NT2/D1 (cell line): Measurements from ENCODE around the gene DEXI.
A peak's percentile ranks its signal among the peaks of the same experiment; 100 is the strongest.

Experiments
- DNase-seq: peaks from one replicate; pipeline ENCODE4 v3.0.0-alpha.2; 2011; ENCODE audit warnings: low read depth, low spot score
- H3K27me3 ChIP-seq: 2 replicates; pipeline ENCODE4 v1.6.0; 2011; ENCODE audit warnings: mild to moderate bottlenecking; ENCODE audit not compliant: insufficient read length, insufficient read depth
- H3K36me3 ChIP-seq: 2 replicates; pipeline ENCODE4 v1.6.1; 2011; ENCODE audit warnings: mild to moderate bottlenecking, low read length, mixed read lengths; ENCODE audit not compliant: insufficient read depth, insufficient read length
- H3K4me1 ChIP-seq: 2 replicates; pipeline ENCODE4 v1.5.1; 2011; ENCODE audit not compliant: insufficient read depth, insufficient read length
- H3K4me3 ChIP-seq: 2 replicates; pipeline ENCODE4 v1.5.1; 2011; ENCODE audit warnings: low read depth; ENCODE audit not compliant: insufficient read length
- H3K9ac ChIP-seq: 2 replicates; pipeline ENCODE4 v1.6.0; 2011; ENCODE audit warnings: low read depth; ENCODE audit not compliant: insufficient read length
- H3K9me3 ChIP-seq: 2 replicates; pipeline ENCODE4 v1.5.1; 2011; ENCODE audit warnings: mild to moderate bottlenecking, low read length; ENCODE audit not compliant: insufficient read depth
- SUZ12 ChIP-seq: IDR thresholded peaks from 2 replicates; pipeline ENCODE4 v1.6.1; 2011; ENCODE audit not compliant: insufficient read length, insufficient read depth; ENCODE audit errors: extremely low read depth
- YY1 ChIP-seq: IDR thresholded peaks from 2 replicates; pipeline ENCODE4 v1.6.1; 2011; ENCODE audit not compliant: insufficient read length, insufficient read depth
- ZNF274 ChIP-seq: IDR thresholded peaks from 2 replicates; pipeline ENCODE4 v1.6.1; 2011; ENCODE audit warnings: mild to moderate bottlenecking, low read depth, low read length

DEXI gene

GRCh38 chr16:10959161-10959560, 16.9 kb upstream of the DEXI start:
- H3K9me3 ChIP-seq = no peaks in the 10 kb centered on the region
- H3K4me1 ChIP-seq = peaks cover 2% of the 10 kb centered on the region
- no peaks in the 10 kb centered on the region for H3K27me3 ChIP-seq
- H3K4me3 ChIP-seq = no peak overlapping the region
- H3K36me3 ChIP-seq = peaks cover 39% of the 10 kb centered on the region
- TF ChIP-seq YY1 (no peak), ZNF274 (no peak), SUZ12 (no peak)
- no peak overlapping the region for H3K9ac ChIP-seq
- DNase-seq = no peak

GRCh38 chr16:10957771-10958482, 15.7 kb upstream of the DEXI start:
- Histone ChIP-seq H3K4me1 (peaks cover 2% of the 10 kb centered on the region), H3K36me3 (peaks cover 29% of the 10 kb centered on the region), H3K9ac (no peak overlapping the region), H3K4me3 (no peak overlapping the region), H3K9me3 (no peaks in the 10 kb centered on the region), H3K27me3 (no peaks in the 10 kb centered on the region)
- no peak for DNase-seq
- TF ChIP-seq SUZ12 = no peak
- TF ChIP-seq YY1 = no peak
- TF ChIP-seq ZNF274 = no peak

DNA sequence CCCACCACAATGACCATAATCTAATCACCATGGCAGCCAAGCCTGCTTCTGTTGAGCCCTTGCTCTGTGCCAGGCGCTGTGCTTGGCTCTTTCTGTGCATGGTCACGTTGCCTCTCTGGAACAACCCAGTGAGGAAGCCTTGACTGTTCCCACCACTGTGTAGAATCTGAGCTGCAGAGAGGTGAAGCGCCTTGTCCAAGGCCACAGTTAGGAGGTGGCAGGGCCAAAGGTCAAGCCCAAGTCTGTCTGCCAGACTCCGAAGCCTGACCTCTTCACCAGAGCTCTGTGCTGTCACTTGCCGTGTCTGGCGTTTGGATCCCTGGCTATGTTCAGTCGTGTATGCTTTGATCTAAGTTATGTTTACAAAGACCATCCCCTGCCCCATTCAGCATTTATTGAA, 12.6 kb upstream of the DEXI start:
- H3K4me1 ChIP-seq = peaks cover 2% of the 10 kb centered on the region
- H3K36me3 ChIP-seq = peaks cover 18% of the 10 kb centered on the region
- no peaks in the 10 kb centered on the region for H3K9me3 ChIP-seq
- no peak overlapping the region for H3K4me3 ChIP-seq
- no peak for TF ChIP-seq SUZ12
- TF ChIP-seq ZNF274 = no peak
- no peak for TF ChIP-seq YY1
- no peak overlapping the region for H3K9ac ChIP-seq
- DNase-seq = no peak
- no peaks in the 10 kb centered on the region for H3K27me3 ChIP-seq

- Histone ChIP-seq H3K4me1 (peaks cover 15% of the 10 kb centered on the region), H3K27me3 (no peaks in the 10 kb centered on the region), H3K36me3 (no peaks in the 10 kb centered on the region), H3K4me3 (no peak overlapping the region), H3K9ac (no peak overlapping the region), H3K9me3 (no peaks in the 10 kb centered on the region)
- TF ChIP-seq YY1 (no peak), SUZ12 (no peak)
- no peak for DNase-seq
Observed at GRCh38 chr16:10951026-10951425, 8.8 kb upstream of the DEXI start.

DNA sequence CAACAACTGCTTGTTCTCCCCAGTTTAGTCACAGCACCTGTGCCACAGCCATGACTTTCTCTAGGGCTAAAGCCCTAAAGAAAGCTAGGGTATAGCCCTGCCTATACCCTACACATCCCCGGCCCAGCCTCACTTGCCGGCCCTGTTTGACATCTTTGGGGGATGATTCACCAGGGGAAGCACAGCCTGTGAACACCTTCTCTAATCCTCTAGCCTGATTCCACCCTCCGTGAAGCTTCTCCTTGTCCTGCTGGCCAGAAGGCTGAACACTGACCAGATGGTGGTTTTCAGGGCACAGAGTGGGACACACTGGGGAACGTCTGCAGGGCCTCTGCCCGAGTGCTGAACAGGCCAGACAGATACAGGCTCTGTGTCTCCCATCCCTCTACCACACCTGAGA, 8.1 kb upstream of the DEXI start:
- no peaks in the 10 kb centered on the region for H3K27me3 ChIP-seq

GRCh38 chr16:10949424-10949970, 7.2 kb upstream of the DEXI start:
- peak; percentile 48 for DNase-seq
- Histone ChIP-seq H3K9me3 (no peaks in the 10 kb centered on the region), H3K36me3 (no peaks in the 10 kb centered on the region), H3K4me1 (peaks cover 19% of the 10 kb centered on the region), H3K27me3 (no peaks in the 10 kb centered on the region), H3K9ac (no peak overlapping the region), H3K4me3 (no peak overlapping the region)
- TF ChIP-seq SUZ12 = no peak
- TF ChIP-seq ZNF274 = no peak
- TF ChIP-seq YY1 = no peak

More for the DNA sequence above, 8.1 kb upstream of the DEXI start:
- Histone ChIP-seq H3K4me1 (peaks cover 18% of the 10 kb centered on the region), H3K36me3 (no peaks in the 10 kb centered on the region), H3K4me3 (no peak overlapping the region), H3K9ac (peak overlapping the region; percentile 17), H3K9me3 (no peaks in the 10 kb centered on the region)
- DNase-seq = no peak
- no peak for TF ChIP-seq ZNF274
- TF ChIP-seq YY1 = no peak
- TF ChIP-seq SUZ12 = no peak

- H3K36me3 ChIP-seq = no peaks in the 10 kb centered on the region
- TF ChIP-seq SUZ12 (no peak), ZNF274 (no peak), YY1 (no peak)
- H3K4me3 ChIP-seq = no peak overlapping the region
- peaks cover 11% of the 10 kb centered on the region for H3K27me3 ChIP-seq
- H3K9me3 ChIP-seq = no peaks in the 10 kb centered on the region
- DNase-seq = no peak
- H3K9ac ChIP-seq = no peak overlapping the region
- peaks cover 17% of the 10 kb centered on the region for H3K4me1 ChIP-seq
Observed at GRCh38 chr16:10947211-10947787, 5.0 kb upstream of the DEXI start.
